HepG2 (cell line): ENCODE results near the gene SH3PXD2A. TPM values are rescaled to one million over a fixed set of nuclear protein-coding genes. Genes with fewer than 3 reads are reported as not detected.

Experiments
- ESRRA ChIP-seq: sonication (generic); formaldehyde crosslinking; IDR thresholded peaks from 2 replicates; pipeline ENCODE4 v1.5.1; 2020; ENCODE audit warnings: mild to moderate bottlenecking, low read depth, missing genetic modification reagents
- GATAD2A ChIP-seq: IDR thresholded peaks from 2 replicates; pipeline ENCODE4 v1.6.1; 2016
- GFI1 ChIP-seq: sonication (generic); formaldehyde crosslinking; IDR thresholded peaks from 2 replicates; pipeline ENCODE4 v1.5.0; 2020; ENCODE audit warnings: missing genetic modification reagents, mild to moderate bottlenecking, borderline replicate concordance
- HMG20B ChIP-seq: conservative IDR thresholded peaks from 2 replicates; pipeline ENCODE4 v1.6.1; 2016; ENCODE audit warnings: missing genetic modification reagents, missing compliant biosample characterization
- MLLT10 ChIP-seq: sonication (generic); formaldehyde crosslinking; IDR thresholded peaks from 2 replicates; pipeline ENCODE4 v1.4.0; 2020; ENCODE audit warnings: missing genetic modification reagents
- MTA3 ChIP-seq: sonication (generic); formaldehyde crosslinking; IDR thresholded peaks from 2 replicates; pipeline ENCODE4 v1.4.0; 2020; ENCODE audit warnings: missing genetic modification reagents
- MYC ChIP-seq: sonication (generic); formaldehyde crosslinking; IDR thresholded peaks from 2 replicates; pipeline ENCODE4 v1.9.0; 2021; ENCODE audit warnings: missing genetic modification reagents, borderline replicate concordance
- NKX3-1 ChIP-seq: sonication (generic); formaldehyde crosslinking; IDR thresholded peaks from 2 replicates; pipeline ENCODE4 v1.5.0; 2020; ENCODE audit warnings: missing genetic modification reagents
- PHF5A ChIP-seq: IDR thresholded peaks from one replicate; pipeline ENCODE4 v1.6.1; 2018; ENCODE audit warnings: low read depth, missing genetic modification reagents; ENCODE audit not compliant: unreplicated experiment
- PRMT3 ChIP-seq: sonication (generic); formaldehyde crosslinking; IDR thresholded peaks from 2 replicates; pipeline ENCODE4 v1.8.1; 2022; ENCODE audit warnings: low read depth, mild to moderate bottlenecking, moderate library complexity, missing genetic modification reagents, borderline replicate concordance
- TMF1 ChIP-seq: sonication (generic); formaldehyde crosslinking; IDR thresholded peaks from 2 replicates; pipeline ENCODE4 v1.8.1; 2022; ENCODE audit warnings: low read depth, missing genetic modification reagents
- ZBTB38 ChIP-seq: sonication (generic); formaldehyde crosslinking; IDR thresholded peaks from 2 replicates; pipeline ENCODE4 v1.5.1; 2020; ENCODE audit warnings: mild to moderate bottlenecking, missing genetic modification reagents
- ZBTB7A ChIP-seq: sonication (generic); formaldehyde crosslinking; IDR thresholded peaks from 2 replicates; pipeline ENCODE4 v1.8.0; 2022; ENCODE audit warnings: mild to moderate bottlenecking, missing genetic modification reagents
- ZFP82 ChIP-seq: sonication (generic); formaldehyde crosslinking; IDR thresholded peaks from 2 replicates; pipeline ENCODE4 v1.5.1; 2020; ENCODE audit warnings: mild to moderate bottlenecking, missing genetic modification reagents, borderline replicate concordance
- ZIK1 ChIP-seq: sonication (generic); formaldehyde crosslinking; IDR thresholded peaks from 2 replicates; pipeline ENCODE4 v1.5.0; 2020; ENCODE audit warnings: mild to moderate bottlenecking, low read depth, missing genetic modification reagents, borderline replicate concordance
- ZNF263 ChIP-seq: sonication (generic); formaldehyde crosslinking; IDR thresholded peaks from 2 replicates; pipeline ENCODE4 v1.4.0; 2020; ENCODE audit warnings: missing genetic modification reagents
- ZNF644 ChIP-seq: IDR thresholded peaks from 2 replicates; pipeline ENCODE4 v1.6.1; 2016; ENCODE audit warnings: low read depth
- ZNF674 ChIP-seq: sonication (generic); formaldehyde crosslinking; IDR thresholded peaks from 2 replicates; pipeline ENCODE4 v1.5.0; 2020; ENCODE audit warnings: low read depth, mild to moderate bottlenecking, missing genetic modification reagents
- polyA plus RNA-seq, 8 experiments: library from polyadenylated mRNA; depleted of rRNA in 3 of 8; stranded (reverse) in 7 of 8; unstranded in 1 of 8; fragments of >200 nt; fragmentation: Illumina TruSeq in 4 of 8; extraction: Trizol in 4 of 8; gene quantifications; 2 replicates each; pipeline versions ENCODE4 v1.2.1 to v1.2.3, GENCODE V29; 2011 to 2016; ENCODE audit warnings: low read depth in 4 of 8, missing spikeins in 1 of 8, mixed read lengths in 1 of 8; ENCODE audit not compliant: insufficient read depth in 1 of 8
- total RNA-seq, 5 experiments: library from RNA; depleted of rRNA; stranded (reverse); fragments of >200 nt; fragmentation: Illumina TruSeq; extraction: Trizol; gene quantifications; 2 replicates each; pipeline ENCODE4 v1.2.3, GENCODE V29; 2016; ENCODE audit warnings: low read depth in 1 of 5
- TF ChIP-seq, protein P1 (sequence below): IDR thresholded peaks from 2 replicates; pipeline ENCODE4 v1.6.1; 2016; ENCODE audit warnings: mild to moderate bottlenecking
- TF ChIP-seq, protein P2 (sequence below): sonication (generic); formaldehyde crosslinking; IDR thresholded peaks from 2 replicates; pipeline ENCODE4 v1.4.0; 2020; ENCODE audit warnings: missing genetic modification reagents, mild to moderate bottlenecking, borderline replicate concordance
- TF ChIP-seq, protein P3 (sequence below): conservative IDR thresholded peaks from 2 replicates; pipeline ENCODE4 v1.6.1; 2018; ENCODE audit warnings: missing genetic modification reagents
- TF ChIP-seq, protein P4 (sequence below): sonication (generic); formaldehyde crosslinking; IDR thresholded peaks from 2 replicates; pipeline ENCODE4 v1.8.1; 2022; ENCODE audit warnings: mild to moderate bottlenecking, missing genetic modification reagents

Gene SH3PXD2A
- total and polyA plus RNA-seq, 2 of the 13 experiments (the other 11 are each of a cell fraction or from before 2014, with no cell fraction given) = 11.1 to 11.3 TPM

DNA sequence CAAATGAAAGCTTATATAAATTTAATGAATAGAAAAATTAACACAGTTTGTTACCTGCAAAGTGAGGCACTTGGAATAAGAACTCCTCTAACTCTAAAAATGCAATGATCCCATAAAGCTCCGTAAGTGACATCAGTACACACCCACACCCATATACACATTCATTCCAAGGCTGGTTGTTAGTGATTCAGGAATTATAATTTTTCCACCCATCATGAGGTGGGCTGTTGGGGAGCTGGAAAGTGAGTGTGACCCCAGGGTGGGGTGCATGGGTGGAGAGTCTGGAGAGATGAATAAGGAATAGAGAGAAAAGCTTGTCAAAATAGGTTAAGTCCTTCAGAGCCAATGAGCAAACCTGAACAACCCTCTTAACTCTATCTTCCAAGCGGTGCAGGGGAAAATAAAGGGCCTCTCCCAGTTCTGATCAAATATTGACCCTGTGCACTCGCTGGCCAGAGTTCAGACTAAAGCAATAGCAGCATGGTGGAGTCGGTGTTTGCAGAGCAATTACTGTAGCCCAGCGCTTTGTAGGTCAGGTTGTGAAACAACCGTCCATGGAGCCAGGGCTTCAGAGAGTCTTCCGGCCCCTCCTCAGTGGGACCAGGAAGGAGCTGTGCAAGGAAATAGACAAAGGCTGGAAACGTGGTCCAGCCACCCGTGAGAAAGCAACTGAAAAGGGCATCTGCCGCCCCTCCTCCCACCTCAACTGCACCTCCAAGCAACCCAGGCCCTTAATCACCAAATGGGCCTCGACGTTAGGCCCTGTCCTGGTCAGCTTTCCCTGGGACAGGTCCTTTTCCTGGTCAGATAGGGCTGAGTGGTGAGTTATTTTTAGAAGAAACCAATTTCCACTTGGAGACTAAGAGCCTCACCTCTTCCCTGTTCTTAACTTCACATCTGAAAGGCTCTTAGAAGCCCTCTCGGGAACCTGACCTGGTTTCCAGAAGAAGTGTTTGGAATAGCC is 61.2 kb downstream of the SH3PXD2A start (continued):
- TF ChIP-seq GFI1 (CRISPR knock-in tag) = peak; percentile 84
- no peak for TF ChIP-seq ZFP82
- TF ChIP-seq MTA3 (CRISPR knock-in tag) = no peak
- TF ChIP-seq, protein P1, sequence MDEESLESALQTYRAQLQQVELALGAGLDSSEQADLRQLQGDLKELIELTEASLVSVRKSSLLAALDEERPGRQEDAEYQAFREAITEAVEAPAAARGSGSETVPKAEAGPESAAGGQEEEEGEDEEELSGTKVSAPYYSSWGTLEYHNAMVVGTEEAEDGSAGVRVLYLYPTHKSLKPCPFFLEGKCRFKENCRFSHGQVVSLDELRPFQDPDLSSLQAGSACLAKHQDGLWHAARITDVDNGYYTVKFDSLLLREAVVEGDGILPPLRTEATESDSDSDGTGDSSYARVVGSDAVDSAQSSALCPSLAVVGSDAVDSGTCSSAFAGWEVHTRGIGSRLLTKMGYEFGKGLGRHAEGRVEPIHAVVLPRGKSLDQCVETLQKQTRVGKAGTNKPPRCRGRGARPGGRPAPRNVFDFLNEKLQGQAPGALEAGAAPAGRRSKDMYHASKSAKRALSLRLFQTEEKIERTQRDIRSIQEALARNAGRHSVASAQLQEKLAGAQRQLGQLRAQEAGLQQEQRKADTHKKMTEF (CRISPR knock-in tag) = peak; percentile 97
- TF ChIP-seq TMF1 (CRISPR knock-in tag) = no peak
- peak; percentile 93 for TF ChIP-seq ESRRA (CRISPR knock-in tag)
- TF ChIP-seq PRMT3 (CRISPR knock-in tag) = peak; percentile 87; the same call in 1 of the 2 replicates
- no peak; the same call in 1 of the 2 replicates for TF ChIP-seq ZIK1
- peak; percentile 90; the same call in 1 of the 2 replicates for TF ChIP-seq HMG20B (CRISPR knock-in tag)
- peak; percentile 85 for TF ChIP-seq PHF5A
- TF ChIP-seq, protein P2, sequence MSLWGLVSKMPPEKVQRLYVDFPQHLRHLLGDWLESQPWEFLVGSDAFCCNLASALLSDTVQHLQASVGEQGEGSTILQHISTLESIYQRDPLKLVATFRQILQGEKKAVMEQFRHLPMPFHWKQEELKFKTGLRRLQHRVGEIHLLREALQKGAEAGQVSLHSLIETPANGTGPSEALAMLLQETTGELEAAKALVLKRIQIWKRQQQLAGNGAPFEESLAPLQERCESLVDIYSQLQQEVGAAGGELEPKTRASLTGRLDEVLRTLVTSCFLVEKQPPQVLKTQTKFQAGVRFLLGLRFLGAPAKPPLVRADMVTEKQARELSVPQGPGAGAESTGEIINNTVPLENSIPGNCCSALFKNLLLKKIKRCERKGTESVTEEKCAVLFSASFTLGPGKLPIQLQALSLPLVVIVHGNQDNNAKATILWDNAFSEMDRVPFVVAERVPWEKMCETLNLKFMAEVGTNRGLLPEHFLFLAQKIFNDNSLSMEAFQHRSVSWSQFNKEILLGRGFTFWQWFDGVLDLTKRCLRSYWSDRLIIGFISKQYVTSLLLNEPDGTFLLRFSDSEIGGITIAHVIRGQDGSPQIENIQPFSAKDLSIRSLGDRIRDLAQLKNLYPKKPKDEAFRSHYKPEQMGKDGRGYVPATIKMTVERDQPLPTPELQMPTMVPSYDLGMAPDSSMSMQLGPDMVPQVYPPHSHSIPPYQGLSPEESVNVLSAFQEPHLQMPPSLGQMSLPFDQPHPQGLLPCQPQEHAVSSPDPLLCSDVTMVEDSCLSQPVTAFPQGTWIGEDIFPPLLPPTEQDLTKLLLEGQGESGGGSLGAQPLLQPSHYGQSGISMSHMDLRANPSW (CRISPR knock-in tag) = peak; percentile 83; the same call in 1 of the 2 replicates
- TF ChIP-seq, protein P3, sequence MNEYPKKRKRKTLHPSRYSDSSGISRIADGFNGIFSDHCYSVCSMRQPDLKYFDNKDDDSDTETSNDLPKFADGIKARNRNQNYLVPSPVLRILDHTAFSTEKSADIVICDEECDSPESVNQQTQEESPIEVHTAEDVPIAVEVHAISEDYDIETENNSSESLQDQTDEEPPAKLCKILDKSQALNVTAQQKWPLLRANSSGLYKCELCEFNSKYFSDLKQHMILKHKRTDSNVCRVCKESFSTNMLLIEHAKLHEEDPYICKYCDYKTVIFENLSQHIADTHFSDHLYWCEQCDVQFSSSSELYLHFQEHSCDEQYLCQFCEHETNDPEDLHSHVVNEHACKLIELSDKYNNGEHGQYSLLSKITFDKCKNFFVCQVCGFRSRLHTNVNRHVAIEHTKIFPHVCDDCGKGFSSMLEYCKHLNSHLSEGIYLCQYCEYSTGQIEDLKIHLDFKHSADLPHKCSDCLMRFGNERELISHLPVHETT = no peak
- no peak for TF ChIP-seq MLLT10 (CRISPR knock-in tag)
- TF ChIP-seq NKX3-1 (CRISPR knock-in tag) = no peak
- TF ChIP-seq ZNF644 (CRISPR knock-in tag) = peak; percentile 85
- TF ChIP-seq, protein P4, sequence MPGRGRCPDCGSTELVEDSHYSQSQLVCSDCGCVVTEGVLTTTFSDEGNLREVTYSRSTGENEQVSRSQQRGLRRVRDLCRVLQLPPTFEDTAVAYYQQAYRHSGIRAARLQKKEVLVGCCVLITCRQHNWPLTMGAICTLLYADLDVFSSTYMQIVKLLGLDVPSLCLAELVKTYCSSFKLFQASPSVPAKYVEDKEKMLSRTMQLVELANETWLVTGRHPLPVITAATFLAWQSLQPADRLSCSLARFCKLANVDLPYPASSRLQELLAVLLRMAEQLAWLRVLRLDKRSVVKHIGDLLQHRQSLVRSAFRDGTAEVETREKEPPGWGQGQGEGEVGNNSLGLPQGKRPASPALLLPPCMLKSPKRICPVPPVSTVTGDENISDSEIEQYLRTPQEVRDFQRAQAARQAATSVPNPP = no peak
- peak; percentile 69; the same call in 1 of the 2 replicates for TF ChIP-seq ZBTB7A (CRISPR knock-in tag)
- TF ChIP-seq ZNF263 (CRISPR knock-in tag) = 0 out of 2 replicates have a peak, but pooled peaks have one; percentile 46
- peak; percentile 96 for TF ChIP-seq MYC
- peak; percentile 99 for TF ChIP-seq GATAD2A (CRISPR knock-in tag)
- no peak for TF ChIP-seq ZNF674 (CRISPR knock-in tag)
- peak; percentile 82 for TF ChIP-seq ZBTB38 (CRISPR knock-in tag)
